Liver (tissue), 3 donors: ENCODE measurements around the gene APP.

ENCODE experiments used
- TAF1 ChIP-seq: conservative IDR thresholded peaks from 2 replicates; pipeline ENCODE4 v1.6.1; 2016; ENCODE audit warnings: antibody characterized with exemption, mild to moderate bottlenecking
- YY1 ChIP-seq: IDR thresholded peaks from 2 replicates; pipeline ENCODE4 v1.6.1; 2016; ENCODE audit warnings: antibody characterized with exemption, mild to moderate bottlenecking
- TF ChIP-seq, protein P1 (sequence below): fragments of 150-350 bp; IDR thresholded peaks from 2 replicates; pipeline ENCODE4 v1.5.1; 2017; ENCODE audit warnings: improper control_type of control experiment, low read depth, low read length; ENCODE audit not compliant: missing input control
- donor health status: healthy.
- donor health status: healthy.

GRCh38 chr21:26123012-26123411, 47.6 kb downstream of the APP start:
- TF ChIP-seq, protein P1, sequence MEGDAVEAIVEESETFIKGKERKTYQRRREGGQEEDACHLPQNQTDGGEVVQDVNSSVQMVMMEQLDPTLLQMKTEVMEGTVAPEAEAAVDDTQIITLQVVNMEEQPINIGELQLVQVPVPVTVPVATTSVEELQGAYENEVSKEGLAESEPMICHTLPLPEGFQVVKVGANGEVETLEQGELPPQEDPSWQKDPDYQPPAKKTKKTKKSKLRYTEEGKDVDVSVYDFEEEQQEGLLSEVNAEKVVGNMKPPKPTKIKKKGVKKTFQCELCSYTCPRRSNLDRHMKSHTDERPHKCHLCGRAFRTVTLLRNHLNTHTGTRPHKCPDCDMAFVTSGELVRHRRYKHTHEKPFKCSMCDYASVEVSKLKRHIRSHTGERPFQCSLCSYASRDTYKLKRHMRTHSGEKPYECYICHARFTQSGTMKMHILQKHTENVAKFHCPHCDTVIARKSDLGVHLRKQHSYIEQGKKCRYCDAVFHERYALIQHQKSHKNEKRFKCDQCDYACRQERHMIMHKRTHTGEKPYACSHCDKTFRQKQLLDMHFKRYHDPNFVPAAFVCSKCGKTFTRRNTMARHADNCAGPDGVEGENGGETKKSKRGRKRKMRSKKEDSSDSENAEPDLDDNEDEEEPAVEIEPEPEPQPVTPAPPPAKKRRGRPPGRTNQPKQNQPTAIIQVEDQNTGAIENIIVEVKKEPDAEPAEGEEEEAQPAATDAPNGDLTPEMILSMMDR = no peak
- TF ChIP-seq TAF1 = no peak
- TF ChIP-seq YY1 = no peak
